Activated naive CD8-positive, alpha-beta T cell (primary cell): ENCODE results near the gene FLVCR2.

Experiments
- H3K27ac Mint-ChIP-seq: one replicate; pipeline ENCODE4 v1.8.0; 2021; ENCODE audit warnings: mixed read lengths
- H3K27me3 Mint-ChIP-seq: one replicate; pipeline ENCODE4 v1.8.0; 2021; ENCODE audit warnings: mixed read lengths
- H3K36me3 Mint-ChIP-seq: one replicate; pipeline ENCODE4 v1.8.0; 2021; ENCODE audit warnings: mixed read lengths
- H3K4me1 Mint-ChIP-seq: one replicate; pipeline ENCODE4 v1.8.0; 2021; ENCODE audit warnings: low read depth, mixed read lengths
- H3K4me3 Mint-ChIP-seq: one replicate; pipeline ENCODE4 v1.8.0; 2021; ENCODE audit warnings: mild to moderate bottlenecking, mixed read lengths
- H3K9me3 Mint-ChIP-seq: one replicate; pipeline ENCODE4 v1.8.0; 2021; ENCODE audit warnings: low read depth, mixed read lengths

Gene FLVCR2

DNA sequence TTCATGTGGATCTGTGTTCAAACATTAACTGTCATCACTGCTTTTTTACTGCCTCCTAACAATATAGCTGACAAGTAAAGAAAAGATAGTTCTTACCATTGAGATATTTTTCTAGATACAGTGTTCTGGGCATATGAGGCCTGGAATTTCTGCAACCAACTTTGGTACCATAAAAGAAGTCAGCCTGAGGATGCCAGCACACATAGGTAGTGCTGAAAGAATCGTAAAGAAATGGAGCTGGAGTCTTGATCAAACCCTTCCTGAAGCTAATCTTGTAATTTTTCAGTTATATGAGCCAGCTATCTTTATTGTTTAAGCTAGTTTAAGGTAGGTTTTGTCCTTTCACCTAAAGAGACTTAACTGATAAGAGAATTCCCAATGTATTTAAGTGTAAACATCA, 70.9 kb downstream of the FLVCR2 start:
- Mint-ChIP-seq H3K4me1 (peaks cover 5% of the 10 kb centered on the region), H3K36me3 (peaks cover 10% of the 10 kb centered on the region), H3K27me3 (no peaks in the 10 kb centered on the region), H3K27ac (no peak overlapping the region), H3K4me3 (no peak overlapping the region), H3K9me3 (no peaks in the 10 kb centered on the region)

DNA sequence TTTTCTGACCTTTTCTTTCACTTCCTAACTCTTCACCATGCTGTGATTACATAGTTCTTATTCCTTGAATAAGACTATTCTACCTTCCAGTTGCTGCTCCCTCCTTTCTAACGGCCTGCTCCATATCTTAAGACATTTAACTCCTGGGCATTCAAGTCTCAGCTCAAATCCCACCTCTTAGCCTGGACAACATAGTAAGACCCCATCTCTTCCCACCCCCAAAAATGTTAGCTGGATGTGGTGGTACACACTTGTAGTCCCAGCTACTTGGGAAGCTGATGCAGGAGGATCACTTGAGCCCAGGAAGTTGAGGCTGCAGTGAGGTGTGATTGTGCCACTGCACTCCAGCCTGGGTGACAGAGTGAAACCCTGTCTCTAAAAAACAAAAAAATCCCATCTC, 71.4 kb downstream of the FLVCR2 start:
- Mint-ChIP-seq H3K9me3 (no peaks in the 10 kb centered on the region), H3K36me3 (peaks cover 10% of the 10 kb centered on the region), H3K4me1 (peaks cover 5% of the 10 kb centered on the region), H3K27ac (no peak overlapping the region), H3K27me3 (no peaks in the 10 kb centered on the region), H3K4me3 (no peak overlapping the region)

DNA sequence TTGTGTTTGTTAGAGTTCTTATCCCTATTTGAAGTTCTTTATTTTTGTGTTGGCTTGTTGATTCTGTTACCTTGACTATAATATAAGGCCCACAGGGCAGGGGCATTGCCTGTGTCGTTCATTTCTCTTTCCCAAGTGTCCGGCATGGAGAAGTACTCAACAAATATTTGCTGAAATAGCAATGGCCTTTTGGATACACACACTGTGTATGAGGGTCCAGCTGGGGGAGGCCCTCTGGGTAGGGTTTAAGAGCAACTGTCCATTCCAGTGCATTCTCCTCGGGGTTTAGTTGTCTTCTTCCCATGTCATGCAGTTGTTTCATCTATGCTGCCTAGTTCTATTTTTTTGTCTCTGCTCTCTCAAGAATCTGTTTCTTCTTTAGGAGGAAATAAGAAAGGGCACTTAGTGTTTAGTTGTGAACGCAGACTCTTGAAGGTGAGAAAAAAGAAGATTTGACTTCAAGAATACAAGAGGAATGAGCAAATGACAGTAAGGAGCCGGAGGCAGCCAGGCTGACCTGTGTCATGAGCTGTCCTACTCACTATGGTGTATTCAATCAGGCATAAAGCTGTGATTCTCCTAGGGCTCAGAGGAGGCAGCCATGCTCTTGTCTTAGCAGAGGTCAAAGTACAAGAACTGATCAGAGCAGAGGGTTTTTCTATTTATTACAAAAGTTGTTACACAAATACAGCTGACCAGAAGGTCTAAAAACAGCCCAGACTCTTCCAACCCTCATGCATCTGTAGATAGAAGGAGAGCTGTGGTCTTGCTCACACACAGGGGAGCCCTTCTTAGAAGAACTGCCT, 72.0 kb downstream of the FLVCR2 start:
- peaks cover 10% of the 10 kb centered on the region for H3K36me3 Mint-ChIP-seq
- H3K27ac Mint-ChIP-seq: no peak overlapping the region
- H3K9me3 Mint-ChIP-seq: no peaks in the 10 kb centered on the region
- H3K4me3 Mint-ChIP-seq: no peak overlapping the region
- no peaks in the 10 kb centered on the region for H3K27me3 Mint-ChIP-seq
- peaks cover 5% of the 10 kb centered on the region for H3K4me1 Mint-ChIP-seq

DNA sequence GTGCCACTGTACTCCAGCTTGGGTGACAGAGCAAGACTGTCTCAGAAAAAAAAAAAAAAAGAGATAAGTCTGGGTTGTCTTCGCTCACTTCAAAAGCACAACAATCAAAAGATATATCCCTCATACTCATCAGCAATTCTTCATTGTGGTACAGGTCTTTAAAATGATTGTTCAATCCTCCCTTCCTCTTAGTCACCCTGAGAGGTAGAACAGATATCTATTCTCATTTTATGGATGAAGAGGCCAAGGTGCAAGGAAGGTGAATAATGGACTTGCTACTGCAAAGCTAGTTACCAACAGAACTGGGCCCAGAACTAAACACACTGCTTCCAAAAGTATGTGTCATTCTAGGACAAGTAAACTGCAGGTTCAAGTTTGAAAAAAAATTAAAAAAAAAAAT, 75.1 kb downstream of the FLVCR2 start:
- Mint-ChIP-seq H3K36me3 (peaks cover 10% of the 10 kb centered on the region), H3K27me3 (no peaks in the 10 kb centered on the region), H3K9me3 (no peaks in the 10 kb centered on the region), H3K4me1 (peaks cover 5% of the 10 kb centered on the region), H3K4me3 (no peak overlapping the region), H3K27ac (no peak overlapping the region)

DNA sequence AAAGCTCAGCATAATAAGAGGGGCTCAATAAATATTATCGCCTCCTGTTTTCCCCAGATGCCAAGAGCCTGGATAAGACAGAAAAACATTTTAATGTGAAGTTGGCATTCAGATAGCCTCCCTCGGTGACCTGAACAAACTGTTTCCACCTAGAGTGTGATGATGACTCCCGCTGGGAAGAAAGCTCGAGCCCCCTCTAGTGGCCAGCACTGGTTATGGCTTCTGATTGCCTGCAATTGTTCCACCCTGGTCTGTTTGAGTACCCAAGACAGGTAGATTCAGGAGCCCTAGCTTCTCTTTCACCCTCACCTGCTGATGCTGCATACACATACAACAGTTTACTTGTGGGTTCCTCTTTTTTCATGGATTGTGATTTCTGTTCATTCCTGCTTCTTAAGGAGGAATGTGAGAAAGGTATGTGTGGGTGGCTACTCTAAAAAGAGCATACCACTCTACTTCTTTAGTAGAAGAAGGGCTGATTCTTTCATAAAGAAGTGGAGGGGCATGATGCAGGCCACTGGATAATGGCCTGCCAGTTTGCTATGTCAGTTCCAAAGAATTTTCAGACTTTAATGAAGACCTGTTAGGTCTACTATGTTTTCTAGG, 75.8 kb downstream of the FLVCR2 start:
- no peak overlapping the region for H3K4me3 Mint-ChIP-seq
- peaks cover 9% of the 10 kb centered on the region for H3K4me1 Mint-ChIP-seq
- peaks cover 10% of the 10 kb centered on the region for H3K36me3 Mint-ChIP-seq
- H3K27ac Mint-ChIP-seq: no peak overlapping the region
- no peaks in the 10 kb centered on the region for H3K9me3 Mint-ChIP-seq
- no peaks in the 10 kb centered on the region for H3K27me3 Mint-ChIP-seq

DNA sequence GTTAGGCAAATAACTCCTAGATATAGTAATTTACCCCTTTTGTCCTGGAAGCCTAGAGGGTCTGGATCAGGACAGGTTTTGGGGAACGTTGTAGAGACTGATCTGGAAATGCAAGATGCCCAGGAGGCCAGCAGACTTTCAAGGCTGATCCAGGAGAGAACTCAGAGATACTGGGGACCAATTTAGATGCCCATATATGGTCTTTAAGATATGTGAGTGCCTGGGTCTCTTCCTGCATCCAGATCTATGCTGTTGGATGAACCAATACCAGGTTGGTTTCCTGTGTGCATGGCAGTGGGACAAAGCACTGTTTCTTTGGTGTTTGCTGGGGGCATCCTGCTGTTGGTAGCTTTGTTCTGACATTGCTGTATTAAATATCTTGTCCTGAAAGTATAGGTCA, 76.8 kb downstream of the FLVCR2 start:
- Mint-ChIP-seq H3K4me1 (peaks cover 15% of the 10 kb centered on the region), H3K36me3 (peaks cover 4% of the 10 kb centered on the region), H3K4me3 (no peak overlapping the region), H3K27ac (no peak overlapping the region), H3K27me3 (no peaks in the 10 kb centered on the region), H3K9me3 (no peaks in the 10 kb centered on the region)

DNA sequence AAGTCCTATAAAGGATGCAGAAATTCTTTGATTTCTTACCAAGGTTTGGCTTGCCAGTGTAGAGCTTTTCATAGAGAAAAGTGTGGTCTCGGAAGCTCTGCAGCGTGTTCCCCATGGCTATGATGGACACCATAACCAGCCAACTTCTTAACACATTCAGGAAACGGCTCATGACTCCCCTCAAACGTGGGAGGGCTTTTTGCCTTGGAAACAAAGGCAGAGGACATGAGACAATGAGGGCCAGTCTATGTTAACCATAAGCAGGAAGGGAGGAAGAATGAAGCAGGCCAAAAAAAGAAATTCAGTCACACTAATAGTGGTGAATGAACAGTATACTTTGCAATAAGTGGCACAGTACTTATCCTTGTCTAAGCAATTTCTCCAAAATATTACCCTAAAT, 78.9 kb downstream of the FLVCR2 start:
- Mint-ChIP-seq H3K36me3 (no peaks in the 10 kb centered on the region), H3K27me3 (no peaks in the 10 kb centered on the region), H3K9me3 (no peaks in the 10 kb centered on the region), H3K27ac (no peak overlapping the region), H3K4me1 (peaks cover 28% of the 10 kb centered on the region), H3K4me3 (no peak overlapping the region)

DNA sequence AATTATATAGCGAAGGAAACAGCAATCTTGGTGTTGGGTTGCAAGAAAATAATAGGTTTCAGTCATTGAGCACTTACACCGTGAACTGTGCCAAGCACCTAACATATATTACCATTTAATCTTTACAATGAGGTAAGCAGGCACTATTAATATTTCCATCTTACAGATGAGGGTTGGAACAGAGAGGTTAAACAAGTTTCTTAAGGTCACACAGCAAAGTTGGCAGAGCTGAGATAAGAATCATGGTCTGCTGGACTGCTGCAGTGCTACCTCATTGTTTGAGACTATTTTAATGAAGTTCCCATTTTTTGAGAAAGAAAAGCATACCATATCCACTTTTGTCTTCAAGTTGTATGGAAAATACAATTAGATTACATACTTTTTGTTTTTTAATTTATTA, 80.5 kb downstream of the FLVCR2 start:
- no peaks in the 10 kb centered on the region for H3K9me3 Mint-ChIP-seq
- H3K4me3 Mint-ChIP-seq: no peak overlapping the region
- peak overlapping the region; percentile 77 for H3K27ac Mint-ChIP-seq
- peaks cover 32% of the 10 kb centered on the region for H3K4me1 Mint-ChIP-seq
- no peaks in the 10 kb centered on the region for H3K27me3 Mint-ChIP-seq
- peaks cover 3% of the 10 kb centered on the region for H3K36me3 Mint-ChIP-seq

DNA sequence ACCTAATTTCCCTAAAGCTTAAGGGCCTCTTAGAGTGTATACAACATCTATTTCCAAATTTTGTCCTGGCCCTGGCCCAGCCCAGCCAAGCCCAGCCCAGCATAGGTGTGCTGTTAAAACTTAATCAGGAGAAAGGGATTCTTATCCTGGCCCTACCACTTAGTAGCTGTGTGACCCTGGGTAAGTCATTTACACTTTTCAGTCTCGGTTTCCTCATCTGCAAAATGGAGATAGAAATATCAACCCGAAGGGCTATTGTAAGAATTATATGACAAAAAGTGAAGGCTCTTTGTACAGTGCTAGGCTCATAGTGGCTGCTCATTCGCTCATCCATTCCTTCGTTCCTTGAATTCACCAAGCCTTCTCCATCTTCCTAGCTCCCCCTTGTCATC, 81.8 kb downstream of the FLVCR2 start:
- H3K27me3 Mint-ChIP-seq: no peaks in the 10 kb centered on the region
- no peaks in the 10 kb centered on the region for H3K9me3 Mint-ChIP-seq
- H3K4me3 Mint-ChIP-seq: peak overlapping the region; percentile 98
- peak overlapping the region; percentile 97 for H3K27ac Mint-ChIP-seq
- H3K4me1 Mint-ChIP-seq: peaks cover 29% of the 10 kb centered on the region
- peaks cover 5% of the 10 kb centered on the region for H3K36me3 Mint-ChIP-seq

DNA sequence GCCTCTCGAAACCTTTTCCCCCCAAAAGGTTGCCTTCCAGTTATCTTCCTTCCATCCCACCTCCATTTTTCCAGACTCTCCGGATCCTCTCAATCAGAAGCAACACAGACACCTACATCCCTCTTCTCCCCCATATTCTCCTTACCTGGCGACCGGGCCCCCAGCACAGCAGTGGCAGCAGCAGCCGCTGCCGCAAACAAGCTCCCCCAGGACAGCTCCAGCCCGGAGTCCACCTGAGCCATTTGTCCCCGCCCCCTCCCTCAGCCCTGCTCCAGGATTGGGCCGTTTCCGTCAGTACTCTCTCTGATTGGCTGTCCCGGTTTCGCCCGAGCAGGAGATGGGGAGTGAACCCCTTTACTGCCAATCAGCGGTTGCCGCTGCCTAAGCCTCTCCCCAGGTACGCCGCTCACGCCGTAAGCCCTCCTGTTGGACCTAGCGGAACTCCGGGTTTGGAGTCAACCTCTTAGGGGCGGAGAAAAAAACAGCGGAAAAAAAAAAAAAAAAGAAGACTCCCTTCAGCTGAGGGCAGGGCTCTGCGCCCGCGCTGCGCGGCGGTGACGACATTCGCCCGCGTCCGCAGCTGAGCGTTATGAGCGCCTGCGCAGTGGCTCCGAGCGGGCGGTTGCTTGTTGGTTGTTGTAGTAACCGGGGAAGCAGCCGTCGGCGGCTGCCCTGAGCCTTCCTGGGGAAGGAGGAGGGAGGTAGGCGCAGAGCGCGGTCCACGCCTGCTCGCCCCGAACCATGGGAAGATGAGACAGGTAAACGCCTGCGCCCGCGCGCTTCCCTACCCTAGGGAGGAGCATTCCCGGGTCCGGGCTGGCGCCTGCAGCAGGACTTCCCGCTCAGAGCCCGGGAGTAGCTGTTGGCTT, 82.4 kb downstream of the FLVCR2 start, which contains the start of the genes ERG28 and TTLL5:
ERG28 (minus strand) TSS at position 247 of the 869 bp plus-strand sequence. CDS start 3,374 bp downstream, outside the sequence.
TTLL5 (plus strand) TSS at position 617 of the 869 bp plus-strand sequence. CDS start 1,904 bp downstream, outside the sequence.
- H3K9me3 Mint-ChIP-seq: no peaks in the 10 kb centered on the region
- peak within 1 kb of the TSS; percentile 98 for H3K4me3 Mint-ChIP-seq
- H3K27me3 Mint-ChIP-seq: no peaks in the 10 kb centered on the region
- H3K27ac Mint-ChIP-seq: peak within 1 kb of the TSS; percentile 97
- peaks cover 5% of the 10 kb centered on the region for H3K36me3 Mint-ChIP-seq
- peaks cover 29% of the 10 kb centered on the region for H3K4me1 Mint-ChIP-seq

DNA sequence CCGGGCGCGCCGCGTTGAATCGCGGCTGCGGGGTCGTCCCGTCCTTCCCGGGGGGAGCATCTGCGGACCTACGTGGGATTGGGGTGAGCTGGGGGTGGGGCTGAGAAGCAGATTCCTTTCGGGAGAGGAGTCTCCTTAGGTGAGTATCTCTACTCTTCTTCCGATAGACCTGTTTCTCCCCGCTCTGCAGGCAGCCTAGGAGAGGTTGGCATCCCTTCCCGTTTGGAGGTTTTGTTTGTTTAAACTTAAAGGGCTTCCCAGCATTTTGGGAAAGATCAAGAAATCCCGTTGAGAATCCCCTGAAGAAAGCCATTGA, 83.0 kb downstream of the FLVCR2 start:
- H3K27ac Mint-ChIP-seq: peak overlapping the region; percentile 97
- peaks cover 5% of the 10 kb centered on the region for H3K36me3 Mint-ChIP-seq
- H3K4me3 Mint-ChIP-seq: peak overlapping the region; percentile 98
- H3K4me1 Mint-ChIP-seq: peaks cover 31% of the 10 kb centered on the region
- H3K9me3 Mint-ChIP-seq: no peaks in the 10 kb centered on the region
- H3K27me3 Mint-ChIP-seq: no peaks in the 10 kb centered on the region

DNA sequence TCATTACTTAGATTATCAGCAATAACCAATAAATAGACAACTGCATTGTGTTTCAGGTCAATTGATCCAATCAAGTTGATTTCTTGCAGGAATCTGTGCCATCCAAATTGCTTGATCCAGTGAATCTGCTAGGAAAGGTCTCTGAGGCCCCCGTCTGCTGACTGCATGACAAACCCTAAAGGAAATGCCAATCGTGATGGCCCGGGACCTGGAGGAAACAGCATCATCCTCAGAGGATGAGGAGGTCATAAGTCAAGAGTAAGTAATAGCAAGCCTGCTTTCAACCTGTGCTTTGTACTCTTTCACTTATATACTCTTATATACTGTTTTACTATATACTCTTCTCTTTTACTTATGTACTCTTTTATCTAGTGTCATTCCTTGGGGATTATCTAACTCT, 84.5 kb downstream of the FLVCR2 start:
- H3K9me3 Mint-ChIP-seq: no peaks in the 10 kb centered on the region
- H3K36me3 Mint-ChIP-seq: peaks cover 7% of the 10 kb centered on the region
- H3K4me3 Mint-ChIP-seq: peak overlapping the region; percentile 65
- H3K27ac Mint-ChIP-seq: no peak overlapping the region
- peaks cover 31% of the 10 kb centered on the region for H3K4me1 Mint-ChIP-seq
- H3K27me3 Mint-ChIP-seq: no peaks in the 10 kb centered on the region

DNA sequence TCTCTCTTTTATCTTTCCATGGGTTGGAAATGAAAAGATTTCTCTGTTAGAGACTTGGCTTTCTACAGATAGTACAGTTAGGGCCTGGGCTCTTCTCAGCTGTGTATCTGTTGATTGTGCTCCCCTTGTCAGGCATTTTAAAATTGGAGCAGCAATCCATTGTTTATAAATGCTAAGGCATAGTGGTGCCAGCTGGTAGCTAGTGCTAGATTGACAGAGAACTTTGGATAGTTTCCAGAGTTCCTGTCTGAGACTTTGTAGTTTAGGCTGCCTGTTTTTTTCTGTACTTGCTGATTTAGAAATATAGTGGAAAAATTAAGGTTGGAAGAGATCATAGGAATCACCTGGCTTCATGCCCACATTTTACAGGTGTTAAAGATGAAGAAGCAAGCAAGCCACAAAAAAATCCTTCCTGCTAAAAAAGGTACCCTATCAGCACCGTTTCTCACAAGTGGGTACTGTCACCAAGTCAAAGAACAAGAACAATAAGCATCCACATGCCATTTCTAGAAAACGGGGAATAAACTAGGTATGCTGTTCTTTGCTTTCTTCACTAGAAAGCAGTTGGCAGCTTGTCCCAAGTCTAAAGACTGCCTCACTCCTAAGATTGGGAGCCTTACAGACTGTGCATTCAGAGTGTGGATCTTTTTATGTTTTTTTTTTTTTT, 88.8 kb downstream of the FLVCR2 start:
- no peaks in the 10 kb centered on the region for H3K27me3 Mint-ChIP-seq
- no peak overlapping the region for H3K4me3 Mint-ChIP-seq
- H3K4me1 Mint-ChIP-seq: peaks cover 8% of the 10 kb centered on the region
- no peak overlapping the region for H3K27ac Mint-ChIP-seq
- H3K36me3 Mint-ChIP-seq: peaks cover 30% of the 10 kb centered on the region
- no peaks in the 10 kb centered on the region for H3K9me3 Mint-ChIP-seq

DNA sequence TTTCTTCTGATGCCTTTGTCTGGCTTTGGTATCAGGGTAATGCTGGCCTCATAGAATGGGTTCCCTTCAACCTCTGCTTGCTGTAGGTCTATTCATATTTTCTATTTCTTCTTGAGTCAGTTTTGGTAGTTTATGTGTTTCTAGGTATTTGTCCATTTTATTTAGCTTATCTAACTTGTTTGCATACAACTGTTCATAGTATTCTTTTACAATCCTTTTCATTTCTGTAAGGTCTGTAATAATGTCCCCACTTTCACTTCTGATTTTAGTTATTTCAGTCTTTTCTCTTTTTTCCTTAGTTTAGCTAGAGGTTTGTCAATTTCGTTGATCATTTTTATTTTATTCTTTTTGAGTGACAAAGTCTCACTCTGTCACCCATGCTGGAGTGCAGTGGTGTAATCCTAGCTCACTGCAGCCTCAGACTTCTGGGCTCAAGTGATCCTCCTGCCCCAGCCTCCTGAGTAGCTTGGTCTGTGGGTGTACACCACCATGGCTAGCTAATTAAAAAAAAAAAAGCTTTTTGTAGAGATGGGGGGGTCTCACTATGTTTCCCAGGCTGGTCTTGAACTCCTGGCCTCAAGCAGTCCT, 94.3 kb downstream of the FLVCR2 start:
- H3K4me3 Mint-ChIP-seq: no peak overlapping the region
- H3K9me3 Mint-ChIP-seq: peaks cover 3% of the 10 kb centered on the region
- H3K4me1 Mint-ChIP-seq: peaks cover 4% of the 10 kb centered on the region
- H3K36me3 Mint-ChIP-seq: peaks cover 35% of the 10 kb centered on the region
- no peak overlapping the region for H3K27ac Mint-ChIP-seq
- H3K27me3 Mint-ChIP-seq: no peaks in the 10 kb centered on the region
